Measurements from ENCODE around the gene PLEKHG4.

DNA sequence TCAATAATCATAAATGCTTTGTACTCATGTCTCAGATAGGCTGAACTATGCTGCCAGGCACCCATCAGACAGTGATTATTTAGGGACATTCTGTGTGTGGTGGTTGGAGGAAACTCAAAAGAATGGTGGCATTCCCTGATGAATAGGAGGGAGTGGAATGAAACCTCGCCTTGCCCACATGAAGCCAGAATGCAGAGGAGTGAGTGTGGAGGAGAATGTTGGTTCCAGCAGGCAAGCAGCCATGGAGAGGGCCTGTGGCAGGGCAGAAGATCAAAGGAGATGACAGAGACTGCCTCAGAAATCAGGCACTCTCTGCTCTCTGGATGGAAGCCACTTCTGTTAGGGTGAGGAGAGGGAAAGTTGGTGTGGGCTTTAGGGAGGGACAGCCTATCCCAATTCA is 24.7 kb downstream of the PLEKHG4 start:
- TF ChIP-seq POU2F2 (IDR thresholded peaks at IDR 0.05; ENCODE audit: low read depth, low read length), result no peak
- no peak for TF ChIP-seq POLR2A (IDR thresholded peaks at IDR 0.05; ENCODE audit: low read depth, low read length)
- TF ChIP-seq TAF1 (IDR thresholded peaks at IDR 0.05; ENCODE audit: low read depth, low read length), result no peak
- TF ChIP-seq POLR2AphosphoS5 (IDR thresholded peaks at IDR 0.05; ENCODE audit: low read depth, low read length), result no peak
- TF ChIP-seq SPI1 (IDR thresholded peaks at IDR 0.05; ENCODE audit: low read depth, low read length), result no peak
- no peak for TF ChIP-seq PAX5 (IDR thresholded peaks at IDR 0.05; ENCODE audit: insufficient read depth, low read length, severe bottlenecking)

All from GM12891 (cell line).